Prostate gland (tissue), 2 donors: ENCODE data around the gene SLC17A4.

Source experiments
- POLR2A ChIP-seq: fragments of 450-650 bp; IDR thresholded peaks from one replicate; pipeline ENCODE4 v1.6.1; 2016; ENCODE audit warnings: antibody characterized with exemption, mild to moderate bottlenecking
- TF ChIP-seq, protein P1 (sequence below), 4 experiments: fragments of 200-600 bp in 2 of 4; fragments of 450-650 bp in 2 of 4; sonication (generic) in 2 of 4; IDR thresholded peaks; 1 replicate in 3 of 4; 2 replicates in 1 of 4; pipeline ENCODE4 v1.5.1; 2016 to 2019; ENCODE audit warnings: antibody characterized with exemption in 4 of 4, mild to moderate bottlenecking in 2 of 4, moderate library complexity in 2 of 4

DNA sequence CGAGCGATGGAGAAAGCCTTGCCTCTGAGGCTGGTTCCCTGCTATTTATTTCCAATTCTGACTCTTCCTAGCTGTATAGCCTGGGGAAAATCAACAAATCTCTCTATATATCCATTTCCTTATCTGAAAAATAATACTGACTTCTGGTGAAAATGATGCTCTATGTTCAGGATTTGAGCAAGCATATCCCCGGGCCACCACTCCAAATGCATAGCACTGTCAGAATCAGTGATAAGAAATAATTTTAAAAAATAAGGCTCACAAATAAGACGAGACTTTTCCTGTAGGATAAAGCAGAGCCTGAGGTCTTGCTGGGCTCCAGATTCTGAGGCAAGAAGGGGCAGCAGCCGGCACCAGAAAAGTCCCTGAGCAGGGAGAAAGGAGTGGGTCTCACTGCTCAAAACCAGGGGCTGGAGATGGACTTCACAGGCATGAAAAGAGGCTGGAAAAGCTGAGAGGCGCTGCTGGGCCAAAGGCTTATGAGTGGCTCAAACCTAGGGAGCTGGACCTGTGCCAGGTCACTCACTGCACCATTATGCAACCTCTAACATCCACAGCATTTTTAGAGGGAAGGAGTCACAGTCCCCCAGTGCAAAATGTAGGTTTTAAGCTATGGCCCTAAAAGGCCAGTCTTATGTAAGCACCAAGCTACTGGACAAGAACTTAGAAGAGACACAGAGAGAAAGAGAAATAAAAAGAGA lies 48.1 kb upstream of the SLC17A4 start:
- no peak for TF ChIP-seq POLR2A
- TF ChIP-seq, protein P1, sequence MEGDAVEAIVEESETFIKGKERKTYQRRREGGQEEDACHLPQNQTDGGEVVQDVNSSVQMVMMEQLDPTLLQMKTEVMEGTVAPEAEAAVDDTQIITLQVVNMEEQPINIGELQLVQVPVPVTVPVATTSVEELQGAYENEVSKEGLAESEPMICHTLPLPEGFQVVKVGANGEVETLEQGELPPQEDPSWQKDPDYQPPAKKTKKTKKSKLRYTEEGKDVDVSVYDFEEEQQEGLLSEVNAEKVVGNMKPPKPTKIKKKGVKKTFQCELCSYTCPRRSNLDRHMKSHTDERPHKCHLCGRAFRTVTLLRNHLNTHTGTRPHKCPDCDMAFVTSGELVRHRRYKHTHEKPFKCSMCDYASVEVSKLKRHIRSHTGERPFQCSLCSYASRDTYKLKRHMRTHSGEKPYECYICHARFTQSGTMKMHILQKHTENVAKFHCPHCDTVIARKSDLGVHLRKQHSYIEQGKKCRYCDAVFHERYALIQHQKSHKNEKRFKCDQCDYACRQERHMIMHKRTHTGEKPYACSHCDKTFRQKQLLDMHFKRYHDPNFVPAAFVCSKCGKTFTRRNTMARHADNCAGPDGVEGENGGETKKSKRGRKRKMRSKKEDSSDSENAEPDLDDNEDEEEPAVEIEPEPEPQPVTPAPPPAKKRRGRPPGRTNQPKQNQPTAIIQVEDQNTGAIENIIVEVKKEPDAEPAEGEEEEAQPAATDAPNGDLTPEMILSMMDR (IDR thresholded peaks at IDR 0.05): no peak
